AG04450 (cell line): Measurements from ENCODE around the gene PSMD13. TPM values are rescaled to one million over a fixed set of nuclear protein-coding genes. Genes with fewer than 3 reads are reported as not detected.

Source experiments
- CTCF ChIA-PET: fragments of 300-600, 350-600 bp; formaldehyde crosslinking; extraction: SDS; loops from one replicate; lab custom pipeline; 2022; ENCODE audit warnings: antibody characterized with exemption, inconsistent platforms; lab: Charles Lee
- POLR2A ChIA-PET: fragments of 350-600 bp; formaldehyde crosslinking; extraction: SDS; loops from one replicate; lab custom pipeline; 2021; ENCODE audit warnings: antibody characterized with exemption, inconsistent platforms; lab: Yijun Ruan, JAX
- DNase-seq: peaks from one replicate; pipeline ENCODE4 v3.0.0-alpha.2; 2011; ENCODE audit warnings: low read depth, low spot score
- H3K27ac ChIP-seq: one replicate; pipeline ENCODE4 v1.5.1; 2012; ENCODE audit warnings: low read depth, low read length, control low read depth
- H3K27me3 ChIP-seq: one replicate; pipeline ENCODE4 v1.6.0; 2012; ENCODE audit warnings: low read length; ENCODE audit not compliant: control insufficient read depth, insufficient read depth
- H3K4me3 ChIP-seq: 2 replicates; pipeline ENCODE4 v1.5.1; 2011; ENCODE audit warnings: mild to moderate bottlenecking, low read depth, low read length, control low read depth
- H3K9me3 ChIP-seq: 2 replicates; pipeline ENCODE4 v1.5.1; 2012; ENCODE audit warnings: low read length; ENCODE audit not compliant: control insufficient read depth, insufficient read depth
- CTCF ChIP-seq: IDR thresholded peaks from 2 replicates; pipeline ENCODE4 v1.5.1; 2011; ENCODE audit warnings: low read depth, low read length, control low read depth, inconsistent platforms
- polyA plus RNA-seq: library from polyadenylated mRNA; depleted of rRNA; stranded (reverse); fragments of >200 nt; gene quantifications from 2 replicates; pipeline ENCODE4 v1.2.3, GENCODE V29; 2011

The PSMD13 gene
- polyA plus RNA-seq, 1 experiment, result 148 TPM

DNA sequence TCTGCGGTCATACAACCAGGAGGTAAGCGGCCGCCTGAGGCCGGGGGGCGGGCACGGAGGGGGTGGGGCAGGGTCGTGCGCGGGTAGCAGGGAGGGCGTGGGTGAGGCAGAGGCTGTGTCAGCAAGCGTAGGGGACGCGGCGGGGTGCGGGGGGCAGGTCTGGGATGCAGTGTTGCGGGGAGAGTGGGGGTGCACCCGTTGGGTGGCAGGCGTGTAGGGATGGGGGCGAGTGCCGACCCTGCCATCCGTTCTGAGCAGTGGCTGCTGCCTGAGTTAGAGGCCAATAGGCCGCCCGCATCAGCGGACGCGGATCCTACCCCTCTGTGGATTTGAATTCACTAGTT is 27.9 kb upstream of the PSMD13 start:
- TF ChIP-seq CTCF, result no peak
- no peak for DNase-seq
- peak overlapping the region; percentile 98 for H3K4me3 ChIP-seq
- no peaks in the 10 kb centered on the region; the same call in 1 of the 2 replicates for H3K9me3 ChIP-seq
- no peaks in the 10 kb centered on the region for H3K27me3 ChIP-seq
- CTCF ChIA-PET, result no interaction called here
- POLR2A ChIA-PET, result interaction anchor here (0.9 to 1.3 kb wide), 2 partner anchors 27 to 99 kb away, joined by 3 to 4 read pairs; partner anchors contain the start of genes IFITM2 and SIRT3
- peak overlapping the region; percentile 81 for H3K27ac ChIP-seq

GRCh38 chr11:209275-210121 is 27.3 kb upstream of the PSMD13 start:
- no peak for TF ChIP-seq CTCF
- H3K9me3 ChIP-seq, result no peaks in the 10 kb centered on the region; the same call in 1 of the 2 replicates
- peak overlapping the region; percentile 98 for H3K4me3 ChIP-seq
- H3K27ac ChIP-seq, result peak overlapping the region; percentile 81
- POLR2A ChIA-PET, result interaction anchor here (1.3 kb wide), 1 partner anchor 27 kb away, joined by 3 read pairs; the partner anchor contains the start of gene SIRT3
- no peak for DNase-seq
- H3K27me3 ChIP-seq, result no peaks in the 10 kb centered on the region
- CTCF ChIA-PET, result interaction anchor here (0.6 kb wide), 1 partner anchor 70 kb away, joined by 3 read pairs; no protein-coding TSS in a partner anchor

GRCh38 chr11:210122-210802 is 26.5 kb upstream of the PSMD13 start:
- POLR2A ChIA-PET, result no interaction called here

DNA sequence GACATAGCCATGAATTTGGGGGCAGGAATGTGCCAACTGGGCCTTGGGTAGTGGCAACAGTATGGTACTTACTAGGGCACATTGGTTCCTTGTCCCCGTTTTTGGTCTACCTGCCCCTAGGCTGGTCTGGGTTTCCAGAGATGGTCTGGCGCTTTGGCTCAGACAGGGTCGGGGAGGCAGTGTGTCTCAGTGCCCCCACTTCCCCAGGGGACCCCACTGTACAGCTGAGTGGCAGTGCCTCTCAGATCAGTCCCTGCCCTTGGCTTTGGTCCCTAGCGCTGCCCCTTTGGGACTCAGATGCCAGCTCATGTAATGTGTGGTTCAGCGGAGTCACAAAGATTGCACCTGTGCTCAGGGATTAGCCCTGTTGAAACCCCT is 26.0 kb upstream of the PSMD13 start:
- H3K27ac ChIP-seq, result peak overlapping the region; percentile 73
- H3K27me3 ChIP-seq, result no peaks in the 10 kb centered on the region
- no peak for TF ChIP-seq CTCF
- POLR2A ChIA-PET, result no interaction called here
- H3K4me3 ChIP-seq, result peak overlapping the region; percentile 50
- CTCF ChIA-PET, result no interaction called here
- no peaks in the 10 kb centered on the region; the same call in 1 of the 2 replicates for H3K9me3 ChIP-seq
- no peak for DNase-seq

More at GRCh38 chr11:210122-210802, 26.5 kb upstream of the PSMD13 start:
- peak overlapping the region; percentile 98 for H3K4me3 ChIP-seq
- peak overlapping the region; percentile 81 for H3K27ac ChIP-seq
- no peaks in the 10 kb centered on the region for H3K27me3 ChIP-seq
- CTCF ChIA-PET, result interaction anchor here (0.6 kb wide), 1 partner anchor 69 kb away, joined by 3 read pairs; no protein-coding TSS in a partner anchor
- H3K9me3 ChIP-seq, result no peaks in the 10 kb centered on the region; the same call in 1 of the 2 replicates
- no peak for TF ChIP-seq CTCF
- peak; percentile 66 for DNase-seq
